HepG2 (cell line): Measurements from ENCODE around the gene SLC16A1. TPM values are rescaled to one million over a fixed set of nuclear protein-coding genes. Genes with fewer than 3 reads are reported as not detected.
A peak's percentile ranks its signal among the peaks of the same experiment; 100 is the strongest.

Experiments
- ARID5B ChIP-seq: IDR thresholded peaks from 2 replicates; pipeline ENCODE4 v1.4.0; 2020; ENCODE audit warnings: mild to moderate bottlenecking, missing genetic modification reagents
- HMGXB3 ChIP-seq: sonication (generic); formaldehyde crosslinking; IDR thresholded peaks from 2 replicates; pipeline ENCODE4 v1.4.0; 2020; ENCODE audit warnings: missing genetic modification reagents, borderline replicate concordance
- KLF11 ChIP-seq: IDR thresholded peaks from 2 replicates; pipeline ENCODE4 v1.6.1; 2016; ENCODE audit warnings: missing compliant biosample characterization
- NR0B2 ChIP-seq: sonication (generic); formaldehyde crosslinking; IDR thresholded peaks from 2 replicates; pipeline ENCODE4 v1.4.0; 2020; ENCODE audit warnings: mild to moderate bottlenecking, missing genetic modification reagents
- POGK ChIP-seq: sonication (generic); formaldehyde crosslinking; conservative IDR thresholded peaks from 2 replicates; pipeline ENCODE4 v1.8.0; 2022; ENCODE audit warnings: mild to moderate bottlenecking, moderate library complexity, missing genetic modification reagents
- SRSF1 ChIP-seq: fragments of 200-400 bp; formaldehyde crosslinking; optimal IDR thresholded peaks from 2 replicates; pipeline ENCODE3; 2017; ENCODE audit warnings: mild to moderate bottlenecking, low read depth, low read length, moderate library complexity
- TBX3 ChIP-seq: fragments of 450-650 bp; IDR thresholded peaks from 2 replicates; pipeline ENCODE4 v1.6.1; 2017; ENCODE audit warnings: antibody characterized with exemption, mild to moderate bottlenecking, inconsistent platforms, borderline replicate concordance
- TFDP1 ChIP-seq: IDR thresholded peaks from 2 replicates; pipeline ENCODE4 v1.6.1; 2016; ENCODE audit warnings: missing compliant biosample characterization, missing genetic modification reagents, borderline replicate concordance
- ZBTB26 ChIP-seq: IDR thresholded peaks from 2 replicates; pipeline ENCODE4 v1.6.1; 2016; ENCODE audit warnings: missing compliant biosample characterization, missing genetic modification reagents, borderline replicate concordance
- ZMYM3 ChIP-seq: sonication (generic); formaldehyde crosslinking; IDR thresholded peaks from 2 replicates; pipeline ENCODE4 v1.5.1; 2020; ENCODE audit warnings: mild to moderate bottlenecking, missing genetic modification reagents
- ZNF180 ChIP-seq: sonication (generic); formaldehyde crosslinking; IDR thresholded peaks from 2 replicates; pipeline ENCODE4 v1.4.0; 2020; ENCODE audit warnings: low read depth, missing genetic modification reagents, borderline replicate concordance
- ZNF207 ChIP-seq: fragments of 450-650 bp; IDR thresholded peaks from 2 replicates; pipeline ENCODE4 v1.6.1; 2016; ENCODE audit warnings: antibody characterized with exemption, borderline replicate concordance
- ZNF569 ChIP-seq: sonication (generic); formaldehyde crosslinking; IDR thresholded peaks from 2 replicates; pipeline ENCODE4 v1.5.0; 2020; ENCODE audit warnings: mild to moderate bottlenecking, missing genetic modification reagents, moderate library complexity, borderline replicate concordance
- ZNF816 ChIP-seq: sonication (generic); formaldehyde crosslinking; IDR thresholded peaks from 2 replicates; pipeline ENCODE4 v1.8.0; 2022; ENCODE audit warnings: missing genetic modification reagents, mild to moderate bottlenecking, borderline replicate concordance
- polyA plus RNA-seq, 8 experiments: library from polyadenylated mRNA; depleted of rRNA in 3 of 8; stranded (reverse) in 7 of 8; unstranded in 1 of 8; fragments of >200 nt; fragmentation: Illumina TruSeq in 4 of 8; extraction: Trizol in 4 of 8; gene quantifications; 2 replicates each; pipeline versions ENCODE4 v1.2.1 to v1.2.3, GENCODE V29; 2011 to 2016; ENCODE audit warnings: low read depth in 4 of 8, missing spikeins in 1 of 8, mixed read lengths in 1 of 8; ENCODE audit not compliant: insufficient read depth in 1 of 8
- total RNA-seq, 5 experiments: library from RNA; depleted of rRNA; stranded (reverse); fragments of >200 nt; fragmentation: Illumina TruSeq; extraction: Trizol; gene quantifications; 2 replicates each; pipeline ENCODE4 v1.2.3, GENCODE V29; 2016; ENCODE audit warnings: low read depth in 1 of 5

The SLC16A1 gene
- total and polyA plus RNA-seq, 2 of the 13 experiments (the other 11 are each of a cell fraction or from before 2014, with no cell fraction given) = 106 to 142 TPM

- TF ChIP-seq TFDP1 (CRISPR knock-in tag) (peak; percentile 91; the same call in 1 of the 2 replicates), SRSF1 (peak; percentile 31), ARID5B (CRISPR knock-in tag) (peak; percentile 1; the same call in 1 of the 2 replicates), ZNF180 (CRISPR knock-in tag) (0 out of 2 replicates have a peak, but pooled peaks have one; percentile 38), HMGXB3 (CRISPR knock-in tag) (peak; percentile 73; the same call in 1 of the 2 replicates), ZNF207 (no peak), ZMYM3 (CRISPR knock-in tag) (0 out of 2 replicates have a peak, but pooled peaks have one; percentile 49), KLF11 (CRISPR knock-in tag) (no peak), ZNF569 (CRISPR knock-in tag) (no peak), POGK (CRISPR knock-in tag) (peak; percentile 69), TBX3 (no peak), NR0B2 (peak; percentile 79), ZBTB26 (CRISPR knock-in tag) (no peak; the same call in 1 of the 2 replicates), ZNF816 (CRISPR knock-in tag) (peak; percentile 79; the same call in 1 of the 2 replicates)
Measured at GRCh38 chr1:112955773-112956543, at the start of gene SLC16A1 (continued).
